Upper lobe of left lung (tissue), 4 donors: ENCODE data around the gene SNX1.

Experiments
- CTCF ChIP-seq, 6 experiments: fragments of 450-650 bp in 4 of 6; fragments of 200-600 bp in 2 of 6; sonication (generic) in 2 of 6; IDR thresholded peaks; one replicate each; pipeline ENCODE4 v1.5.1; 2016 to 2019; ENCODE audit warnings: antibody characterized with exemption in 6 of 6
- POLR2AphosphoS5 ChIP-seq, 2 donors: sonication (generic); formaldehyde crosslinking; IDR thresholded peaks; one replicate each; pipeline ENCODE4 v1.5.1; 2017; ENCODE audit warnings: antibody characterized with exemption in 2 of 2

DNA sequence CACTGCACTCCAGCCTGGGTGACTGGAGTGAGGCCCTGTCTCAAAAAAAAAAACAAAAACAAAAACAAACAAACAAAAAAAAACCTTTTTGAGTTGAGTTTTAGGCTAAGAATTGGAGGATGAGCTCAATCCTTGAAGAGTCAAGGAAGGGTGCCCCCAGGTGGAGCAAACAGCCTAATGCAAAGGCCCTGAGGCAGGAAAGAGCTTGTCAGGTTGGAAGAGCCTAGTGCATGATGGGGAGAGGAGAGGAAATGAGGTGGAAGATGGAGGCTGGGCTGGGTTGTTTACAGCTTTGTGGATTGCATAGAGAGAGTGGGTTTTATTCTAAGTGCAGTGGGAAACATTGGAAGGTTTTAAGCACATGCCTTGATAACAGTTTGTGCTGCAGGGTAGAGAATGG lies 53.6 kb downstream of the SNX1 start:
- peak in 1 of 6 experiments; percentile 4 for TF ChIP-seq CTCF (IDR thresholded peaks at IDR 0.05)
- no peak for TF ChIP-seq POLR2AphosphoS5 (IDR thresholded peaks at IDR 0.05)
